Tibial artery (tissue), 4 donors: ENCODE data around the gene DCAKD.

Source experiments
- DNase-seq, 2 donors: peaks; one replicate each; pipeline ENCODE4 v3.0.0-alpha.2; 2019
- H3K27ac ChIP-seq, 2 donors: fragments of 200-600 bp; sonication (generic) in 1 of 2; 1 replicate in 1 of 2; 2 replicates in 1 of 2; pipeline ENCODE4 v1.5.1; 2018 to 2019; ENCODE audit warnings: mild to moderate bottlenecking in 1 of 2
- H3K27me3 ChIP-seq, 2 donors: fragments of 200-600 bp; sonication (generic) in 1 of 2; one replicate each; pipeline versions ENCODE4 v1.5.1 to v1.6.0; 2016 to 2019
- H3K36me3 ChIP-seq, 3 donors: fragments of 200-600 bp; sonication (generic) in 2 of 3; one replicate each; pipeline ENCODE4 v1.5.1; 2016 to 2019; ENCODE audit warnings: mild to moderate bottlenecking in 2 of 3
- H3K4me1 ChIP-seq, 4 donors: fragments of 200-600 bp; sonication (generic) in 2 of 4; 1 replicate in 3 of 4; 2 replicates in 1 of 4; pipeline ENCODE4 v1.5.1; 2016 to 2019
- H3K4me3 ChIP-seq, 2 donors: fragments of 200-600 bp; sonication (generic) in 1 of 2; 1 replicate in 1 of 2; 2 replicates in 1 of 2; pipeline ENCODE4 v1.5.1; 2018 to 2019; ENCODE audit warnings: mild to moderate bottlenecking in 2 of 2
- H3K9me3 ChIP-seq, 3 donors: fragments of 200-600 bp; sonication (generic) in 1 of 3; one replicate each; pipeline ENCODE4 v1.5.1; 2016 to 2019
- intact Hi-C: fragments of 100-400 bp; cut with DNase I; formaldehyde crosslinking; loops from one replicate; pipeline ENCODE4 v1.15.0; 2023; ENCODE audit warnings: low total_unique reads
- TF ChIP-seq, protein P1 (sequence below), 2 experiments: fragments of 200-600 bp in 1 of 2; fragments of 450-650 bp in 1 of 2; IDR thresholded peaks; one replicate each; pipeline ENCODE4 v1.5.1; 2017 to 2019; ENCODE audit warnings: antibody characterized with exemption in 2 of 2, mild to moderate bottlenecking in 1 of 2, moderate library complexity in 1 of 2

Gene DCAKD

DNA sequence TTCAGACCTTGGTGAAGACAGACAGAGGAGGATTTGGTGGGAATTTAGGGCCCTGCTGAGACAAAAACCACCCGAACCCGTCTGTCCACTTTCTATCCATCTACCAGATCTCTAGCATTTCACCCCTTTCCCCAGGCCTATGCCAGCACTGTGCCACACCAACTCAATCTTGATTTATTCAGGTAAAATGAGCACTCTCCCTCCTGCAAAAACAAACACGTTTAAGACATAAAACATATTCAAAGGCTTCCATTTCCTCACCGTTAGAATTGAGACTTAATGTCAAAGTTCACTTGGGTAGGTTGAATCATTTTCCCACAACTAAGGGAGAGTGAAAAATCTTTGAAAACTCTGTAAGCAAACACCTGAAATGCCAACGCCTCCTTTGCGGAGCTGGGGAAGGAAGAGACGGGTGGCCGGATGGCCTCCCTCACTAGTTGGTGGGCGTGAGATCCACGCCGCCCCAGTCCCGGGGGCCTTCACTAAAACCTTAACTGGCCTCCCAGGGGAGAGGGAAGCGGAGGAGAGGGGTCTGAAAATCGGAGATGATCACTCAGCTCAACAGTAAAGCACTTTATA, 862 bp downstream of the DCAKD start:
- TF ChIP-seq, protein P1, sequence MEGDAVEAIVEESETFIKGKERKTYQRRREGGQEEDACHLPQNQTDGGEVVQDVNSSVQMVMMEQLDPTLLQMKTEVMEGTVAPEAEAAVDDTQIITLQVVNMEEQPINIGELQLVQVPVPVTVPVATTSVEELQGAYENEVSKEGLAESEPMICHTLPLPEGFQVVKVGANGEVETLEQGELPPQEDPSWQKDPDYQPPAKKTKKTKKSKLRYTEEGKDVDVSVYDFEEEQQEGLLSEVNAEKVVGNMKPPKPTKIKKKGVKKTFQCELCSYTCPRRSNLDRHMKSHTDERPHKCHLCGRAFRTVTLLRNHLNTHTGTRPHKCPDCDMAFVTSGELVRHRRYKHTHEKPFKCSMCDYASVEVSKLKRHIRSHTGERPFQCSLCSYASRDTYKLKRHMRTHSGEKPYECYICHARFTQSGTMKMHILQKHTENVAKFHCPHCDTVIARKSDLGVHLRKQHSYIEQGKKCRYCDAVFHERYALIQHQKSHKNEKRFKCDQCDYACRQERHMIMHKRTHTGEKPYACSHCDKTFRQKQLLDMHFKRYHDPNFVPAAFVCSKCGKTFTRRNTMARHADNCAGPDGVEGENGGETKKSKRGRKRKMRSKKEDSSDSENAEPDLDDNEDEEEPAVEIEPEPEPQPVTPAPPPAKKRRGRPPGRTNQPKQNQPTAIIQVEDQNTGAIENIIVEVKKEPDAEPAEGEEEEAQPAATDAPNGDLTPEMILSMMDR (IDR thresholded peaks at IDR 0.05): no peak
- Histone ChIP-seq H3K4me3 (peak overlapping the region; percentile 56 to 75), H3K27ac (peak overlapping the region; percentile 89 to 94), H3K36me3 (no peaks in the 10 kb centered on the region), H3K27me3 (no peaks in the 10 kb centered on the region), H3K9me3 (no peaks in the 10 kb centered on the region), H3K4me1 (peaks cover 0 to 38% (median 18%) of the 10 kb centered on the region in 4 donors)
- intact Hi-C loops: loop anchor here (5.0 kb wide), 1 partner anchor 47 kb away; no protein-coding TSS in a partner anchor
- no peak for DNase-seq

GRCh38 chr17:45048795-45049563, 2.5 kb downstream of the DCAKD start:
- no peak for DNase-seq
- Histone ChIP-seq H3K9me3 (no peaks in the 10 kb centered on the region), H3K4me3 (no peak overlapping the region), H3K27me3 (no peaks in the 10 kb centered on the region), H3K36me3 (no peaks in the 10 kb centered on the region), H3K4me1 (peaks cover 0 to 42% (median 26%) of the 10 kb centered on the region in 4 donors), H3K27ac (peak overlapping the region in 1 of 2 donors; percentile 11)
- TF ChIP-seq, protein P1 (IDR thresholded peaks at IDR 0.05): peak; percentile 5 to 22
- intact Hi-C loops: no loop called here

- Histone ChIP-seq H3K4me1 (peaks cover 0 to 54% (median 38%) of the 10 kb centered on the region in 4 donors), H3K27me3 (no peaks in the 10 kb centered on the region), H3K4me3 (no peak overlapping the region), H3K36me3 (no peaks in the 10 kb centered on the region), H3K9me3 (no peaks in the 10 kb centered on the region), H3K27ac (no peak overlapping the region)
- intact Hi-C loops: no loop called here
- TF ChIP-seq, protein P1 (IDR thresholded peaks at IDR 0.05): no peak
- DNase-seq: no peak
These were observed 4.8 kb downstream of the DCAKD start for GRCh38 chr17:45046537-45047125.

DNA sequence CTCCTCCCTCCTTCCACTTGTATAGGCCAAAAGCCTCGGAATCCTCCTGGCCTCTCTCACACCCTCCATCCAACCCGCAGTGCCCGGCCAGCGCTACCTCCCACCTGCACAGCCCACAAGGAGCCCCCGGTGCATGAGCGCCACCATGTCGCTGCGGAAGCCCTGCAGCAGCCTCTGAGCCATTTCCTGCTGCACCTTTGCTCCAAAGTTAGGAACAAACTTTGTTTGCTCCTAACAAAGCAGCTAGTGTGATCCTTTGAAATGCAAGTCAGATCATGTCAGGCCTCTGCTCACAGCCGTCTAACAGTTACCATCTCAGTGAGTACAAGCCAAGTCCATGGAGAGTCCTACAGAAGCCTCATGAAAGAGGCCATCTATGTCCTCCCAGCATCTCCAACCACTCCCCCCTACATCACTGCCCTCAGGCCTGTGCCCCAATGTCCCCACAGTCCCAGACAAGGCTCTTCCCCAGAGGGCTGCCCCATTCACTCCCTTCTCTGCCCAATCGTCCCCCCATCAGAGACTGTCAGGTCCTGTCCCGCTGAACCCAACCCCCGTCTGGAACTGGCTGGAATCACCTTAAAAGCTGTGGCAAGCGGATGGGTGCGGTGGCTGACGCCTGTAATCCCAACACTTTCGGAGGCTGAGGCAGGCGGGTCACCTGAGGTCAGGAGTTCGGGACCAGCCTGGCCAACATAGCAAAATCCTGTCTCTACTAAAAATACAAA, 7.5 kb downstream of the DCAKD start:
- Histone ChIP-seq H3K4me3 (no peak overlapping the region), H3K27ac (peak overlapping the region; percentile 2 to 27), H3K4me1 (peaks cover 0 to 63% (median 33%) of the 10 kb centered on the region in 4 donors), H3K36me3 (no peaks in the 10 kb centered on the region), H3K9me3 (no peaks in the 10 kb centered on the region), H3K27me3 (no peaks in the 10 kb centered on the region)
- intact Hi-C loops: no loop called here
- DNase-seq: no peak
- TF ChIP-seq, protein P1 (IDR thresholded peaks at IDR 0.05): no peak

DNA sequence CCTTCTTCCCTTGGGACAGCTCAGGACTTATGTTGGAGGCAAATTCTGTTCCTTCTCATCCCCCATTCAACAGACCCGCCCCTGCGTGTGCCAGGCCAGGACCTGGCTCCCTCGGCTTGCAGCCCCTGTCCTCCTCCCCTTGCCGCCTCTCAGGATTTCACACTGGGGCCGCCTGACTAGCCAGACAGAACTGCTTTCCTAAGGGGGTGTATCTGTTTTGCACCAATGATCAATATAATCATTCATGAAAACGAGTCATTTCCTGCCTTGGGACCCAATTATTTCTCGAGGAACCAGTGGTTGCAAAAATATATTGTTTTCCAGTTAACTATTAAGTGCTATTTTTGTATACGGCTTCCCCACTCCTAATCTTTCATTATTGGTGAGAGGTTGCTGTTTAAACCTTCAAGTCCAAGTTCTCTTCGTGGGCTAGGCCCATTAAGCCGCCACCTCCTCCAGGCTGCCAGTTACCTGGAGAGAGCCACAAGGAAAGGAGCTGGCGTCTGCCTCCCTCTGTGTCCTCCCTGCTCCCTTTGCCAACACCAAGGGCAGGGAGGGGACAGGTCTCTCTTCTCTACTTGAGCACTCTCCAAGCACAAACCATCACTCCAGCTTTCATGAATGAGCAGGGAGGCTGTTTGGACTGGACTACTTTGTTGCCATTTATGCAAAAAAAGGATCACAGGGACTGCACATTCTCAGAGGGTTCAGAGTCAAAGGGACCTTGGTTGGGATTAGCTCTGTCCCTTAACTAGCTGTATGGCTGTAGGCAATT, 8.9 kb downstream of the DCAKD start:
- peaks cover 0 to 70% (median 29%) of the 10 kb centered on the region in 4 donors for H3K4me1 ChIP-seq
- TF ChIP-seq, protein P1 (IDR thresholded peaks at IDR 0.05): no peak

More for the DNA sequence above, 8.9 kb downstream of the DCAKD start:
- Histone ChIP-seq H3K27ac (no peak overlapping the region), H3K27me3 (no peaks in the 10 kb centered on the region), H3K9me3 (no peaks in the 10 kb centered on the region), H3K4me3 (no peak overlapping the region), H3K36me3 (no peaks in the 10 kb centered on the region)
- DNase-seq: no peak
- intact Hi-C loops: no loop called here
